NOMO-1 (cell line): ENCODE measurements around the gene LHB.

ENCODE experiments used
- DNase-seq, 2 experiments: peaks; one replicate each; lab custom pipeline; 2025; ENCODE audit not compliant: unreplicated experiment in 2 of 2; lab: John Stamatoyannopoulos, UW

LHB gene

GRCh38 chr19:49014123-49014869 is 2.6 kb downstream of the LHB start:
- DNase-seq: no peak

- DNase-seq: no peak
Measured at GRCh38 chr19:49011194-49011593, 5.7 kb downstream of the LHB start.

- no peak for DNase-seq
Measured at GRCh38 chr19:49010453-49010852, 6.4 kb downstream of the LHB start.

DNA sequence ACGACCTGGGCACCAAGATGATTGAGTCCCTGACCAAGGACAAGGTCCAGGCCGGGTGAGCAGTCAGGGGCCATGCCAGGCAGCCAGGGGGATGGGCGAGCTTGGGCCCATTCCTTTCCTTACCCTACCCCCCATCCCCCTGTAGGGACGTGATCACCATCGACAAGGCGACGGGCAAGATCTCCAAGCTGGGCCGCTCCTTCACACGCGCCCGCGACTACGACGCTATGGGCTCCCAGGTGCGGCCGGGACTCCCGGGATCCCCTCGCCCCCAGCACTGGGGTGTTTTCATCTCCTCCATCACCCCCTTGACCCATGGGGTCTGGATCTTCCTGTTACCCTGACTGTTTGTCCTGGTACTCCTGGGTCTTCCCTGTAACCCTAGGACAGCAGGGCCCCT is 7.1 kb downstream of the LHB start:
- DNase-seq: no peak

GRCh38 chr19:49006905-49007304 is 10.0 kb downstream of the LHB start:
- no peak for DNase-seq

DNA sequence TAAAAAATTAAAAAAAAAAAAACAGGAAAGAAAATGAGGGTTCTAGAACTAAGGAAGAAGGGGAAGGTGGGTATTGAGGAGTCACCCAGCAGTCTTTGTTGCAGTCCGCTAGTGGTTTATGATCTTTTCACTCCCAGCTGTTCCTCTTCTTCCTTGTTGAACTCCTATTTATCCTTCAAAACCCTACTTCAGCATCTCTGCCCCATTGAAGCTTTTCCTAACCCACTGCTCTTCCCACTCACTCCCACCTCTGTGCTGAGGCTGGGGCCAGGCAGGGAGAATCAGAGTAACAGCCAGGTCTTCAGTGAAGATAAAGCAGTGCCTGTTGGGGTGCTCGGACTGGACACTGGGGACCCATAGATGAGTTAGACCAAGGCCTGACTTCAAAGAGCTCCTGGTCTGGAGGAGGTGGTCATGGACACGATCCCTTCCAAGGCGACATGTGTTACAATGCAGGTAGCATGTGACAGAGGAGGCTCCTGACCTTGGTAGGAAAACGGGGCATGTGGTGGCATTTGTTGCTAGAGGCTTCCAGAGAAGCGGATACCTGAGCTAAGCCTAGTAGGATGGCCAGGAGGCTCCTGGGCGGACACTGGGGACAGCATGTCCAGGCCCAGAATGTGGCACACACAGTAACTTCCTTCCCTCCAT is 11.8 kb downstream of the LHB start:
- no peak for DNase-seq

GRCh38 chr19:49004133-49004532 is 12.8 kb downstream of the LHB start:
- DNase-seq: no peak

DNA sequence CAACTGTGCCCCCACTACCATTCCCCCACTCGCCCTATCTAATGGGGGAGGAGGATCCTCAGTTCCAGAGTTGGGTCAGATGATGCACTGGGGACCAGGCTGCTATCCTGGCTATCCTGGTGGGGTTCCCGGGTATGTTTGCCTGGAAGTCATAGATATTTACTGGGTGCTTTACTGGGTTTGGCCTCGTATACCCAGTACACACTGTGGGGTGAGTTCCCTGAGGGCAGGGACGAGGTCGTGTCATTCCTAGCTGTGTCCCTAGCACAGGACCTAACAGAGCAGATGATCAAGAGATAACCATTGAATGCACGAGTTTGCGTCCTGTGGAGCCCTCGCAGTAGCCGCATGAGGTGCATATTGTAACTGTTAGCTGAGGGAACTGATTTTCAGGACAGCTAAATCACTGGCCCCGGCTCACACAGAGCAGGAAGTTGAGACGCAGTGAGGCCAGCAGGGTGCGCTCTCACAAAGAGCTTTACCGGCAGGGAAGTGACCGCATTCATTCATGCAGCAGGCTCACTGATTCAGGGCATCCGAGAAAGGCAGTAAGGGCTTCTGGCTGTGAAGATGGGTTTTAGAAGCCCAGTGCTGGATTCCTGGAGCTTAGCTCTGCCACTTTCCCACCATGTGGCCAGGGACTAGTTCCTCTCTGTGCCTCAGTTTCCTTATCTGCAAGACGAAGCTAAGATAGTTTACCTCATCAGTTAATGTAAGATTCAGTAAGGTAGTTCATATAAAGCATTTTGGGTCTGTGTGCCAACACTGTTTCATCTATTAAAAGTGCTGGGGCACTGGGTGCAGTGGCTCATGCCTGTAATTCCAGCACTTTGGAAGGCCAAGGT is 17.2 kb downstream of the LHB start:
- DNase-seq: peak; percentile 41 to 60

DNA sequence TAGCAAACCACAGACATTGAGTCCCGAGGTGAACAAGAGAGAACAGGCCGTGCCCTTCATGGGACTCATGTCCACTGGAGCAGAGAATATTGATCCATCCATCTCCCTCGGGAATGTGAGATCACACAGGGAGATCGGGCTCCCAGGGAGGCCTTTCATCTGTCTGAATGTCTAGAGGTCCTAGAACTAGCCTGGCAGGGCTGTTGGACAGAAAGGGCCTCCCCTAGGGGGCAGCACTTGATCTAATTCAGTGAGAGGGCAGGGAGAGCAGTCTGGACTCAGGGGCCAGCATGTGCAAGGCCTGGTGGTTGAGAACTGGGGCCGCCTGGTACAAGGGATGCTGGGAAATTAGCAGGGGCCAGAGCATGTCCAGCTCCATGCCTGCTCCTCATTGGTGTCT is 18.9 kb downstream of the LHB start:
- no peak for DNase-seq

DNA sequence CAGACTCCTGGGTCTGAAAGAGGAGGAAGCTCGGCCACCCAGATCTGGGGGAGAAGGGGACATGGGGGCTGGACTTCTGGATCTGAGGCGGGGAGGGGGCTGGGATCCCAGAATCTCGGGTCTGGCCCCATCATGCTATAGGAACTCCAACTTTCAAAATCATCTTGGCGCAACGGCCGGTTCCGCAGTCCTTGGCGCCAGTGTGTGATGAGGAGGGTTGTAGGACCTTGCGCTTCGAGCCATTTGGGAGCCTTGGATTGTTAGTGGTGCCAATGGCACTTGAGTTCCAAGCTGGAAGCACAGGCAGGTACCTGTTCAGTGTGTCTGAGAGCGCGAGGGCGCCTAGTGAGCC is 22.9 kb downstream of the LHB start:
- peak in 1 of 2 experiments; percentile 21 for DNase-seq

GRCh38 chr19:48993175-48994034 is 23.5 kb downstream of the LHB start, which contains the start of the genes GYS1 and RUVBL2:
Gene GYS1 (minus strand): TSS chr19:48993309. CDS start chr19:48993112, 197 bp downstream.
Gene RUVBL2 (plus strand): TSS chr19:48993887. CDS start chr19:48993912, 25 bp downstream.
- DNase-seq: peak; percentile 99 to 100

DNA sequence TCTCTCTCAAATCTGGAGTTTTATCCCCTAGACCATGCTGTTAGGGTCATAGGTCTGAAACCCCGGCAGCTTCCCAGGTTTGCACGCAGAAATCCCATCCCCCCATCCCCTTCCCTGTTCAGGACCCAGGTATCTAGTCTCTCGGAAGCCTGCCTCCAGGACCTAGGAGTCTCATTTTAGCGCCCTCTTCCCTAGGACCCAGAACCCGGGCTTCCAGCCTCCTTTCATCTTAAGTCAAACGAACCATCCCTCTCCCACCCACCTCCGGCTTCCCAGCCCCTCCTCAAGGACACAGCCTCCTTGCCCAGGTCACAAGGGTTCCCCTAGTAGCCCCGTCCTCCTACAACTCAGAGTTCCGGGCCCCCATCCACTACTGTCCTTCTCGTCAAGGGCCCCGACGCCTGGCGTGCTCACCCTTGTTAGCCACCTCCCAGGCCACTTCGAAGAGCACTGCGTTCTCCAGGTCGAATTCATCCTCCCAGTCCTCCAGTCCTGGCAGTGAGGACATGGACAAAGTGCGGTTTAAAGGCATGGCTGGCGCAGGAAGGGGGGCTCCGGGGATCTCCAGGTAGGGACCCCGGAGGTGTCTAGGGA is 24.2 kb downstream of the LHB start:
- DNase-seq: no peak

DNA sequence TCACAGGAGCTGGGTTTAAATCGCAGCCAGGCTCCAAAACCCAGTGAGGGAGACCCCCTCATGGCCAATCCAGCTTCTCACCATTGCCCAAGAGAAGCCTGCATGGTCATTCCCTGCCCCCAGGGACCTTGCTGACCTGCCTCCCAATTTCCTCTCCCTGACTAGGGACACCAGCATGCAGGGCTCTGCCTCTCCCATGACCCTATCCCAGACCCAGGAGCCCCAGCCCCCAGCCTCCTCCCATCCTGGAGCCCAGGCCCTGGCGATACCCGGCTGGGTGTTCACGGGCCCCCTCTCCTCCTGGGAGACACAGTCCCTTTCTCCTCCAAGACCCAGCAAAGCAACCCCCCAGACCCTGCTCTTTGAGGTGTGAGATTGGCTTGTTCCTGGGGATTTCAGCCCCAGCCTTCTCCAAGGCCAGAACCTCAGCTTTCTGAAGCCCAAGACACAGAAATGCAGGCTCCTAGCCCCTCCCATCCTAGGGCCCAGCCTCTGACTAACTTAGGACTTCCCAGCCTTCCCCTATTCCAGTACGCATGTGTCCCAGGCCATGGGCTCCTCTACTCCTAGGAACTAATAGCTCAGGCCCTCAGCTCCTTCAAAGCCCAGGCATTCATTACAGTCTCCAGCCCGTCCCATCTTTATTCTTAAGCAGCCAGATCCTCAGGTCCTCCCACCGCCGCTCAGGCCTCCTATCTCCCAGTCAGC is 24.9 kb downstream of the LHB start:
- no peak for DNase-seq

GRCh38 chr19:48991011-48991609 is 25.8 kb downstream of the LHB start:
- DNase-seq: no peak

DNA sequence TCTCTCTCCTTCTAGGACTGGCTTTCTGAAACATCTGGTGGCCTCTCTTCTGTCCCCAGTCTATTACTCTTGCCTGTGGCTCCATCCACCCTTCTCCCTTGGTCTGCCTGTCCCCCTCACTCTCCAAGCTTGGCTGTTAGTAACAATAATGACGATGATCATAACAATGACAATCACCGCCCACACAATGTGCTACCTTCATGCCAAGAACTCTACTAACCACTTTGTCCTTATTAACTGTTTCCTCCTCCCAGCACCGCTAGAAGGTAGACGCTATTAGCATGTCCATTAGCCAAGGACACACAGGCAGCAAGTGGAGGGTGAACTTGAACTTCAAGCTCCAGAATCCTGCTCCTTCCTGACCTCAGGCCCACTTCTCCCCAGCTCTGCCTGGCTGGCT is 26.5 kb downstream of the LHB start:
- DNase-seq: no peak

DNA sequence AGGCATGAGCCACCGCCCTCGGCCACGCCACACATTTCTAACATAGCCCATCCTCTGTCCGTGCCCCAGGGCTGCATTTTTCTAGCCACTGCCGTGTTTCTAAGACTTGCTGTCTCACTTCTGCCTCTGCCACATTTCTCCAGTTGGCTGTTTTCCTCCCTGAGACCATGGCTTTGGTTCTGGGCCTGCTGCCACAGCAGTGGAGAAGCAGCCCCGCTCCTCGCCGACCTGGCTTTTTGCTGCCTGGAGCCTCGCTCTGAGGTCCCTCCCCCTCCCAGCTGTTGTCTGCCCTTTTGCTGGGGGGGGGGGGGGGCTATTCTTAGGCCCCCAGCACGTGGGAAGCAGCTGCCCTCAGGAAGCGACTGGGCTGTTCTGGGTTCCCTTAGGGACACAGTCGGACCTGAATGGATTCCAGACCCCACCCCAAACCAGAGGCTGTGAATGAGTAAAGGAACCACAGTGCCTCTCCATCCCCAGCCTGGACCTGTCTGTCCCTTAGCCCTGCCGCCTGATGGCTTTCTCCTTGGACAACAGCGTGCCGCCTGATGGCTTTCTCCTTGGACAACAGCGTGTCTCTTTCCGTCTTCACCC is 27.1 kb downstream of the LHB start:
- DNase-seq: no peak

DNA sequence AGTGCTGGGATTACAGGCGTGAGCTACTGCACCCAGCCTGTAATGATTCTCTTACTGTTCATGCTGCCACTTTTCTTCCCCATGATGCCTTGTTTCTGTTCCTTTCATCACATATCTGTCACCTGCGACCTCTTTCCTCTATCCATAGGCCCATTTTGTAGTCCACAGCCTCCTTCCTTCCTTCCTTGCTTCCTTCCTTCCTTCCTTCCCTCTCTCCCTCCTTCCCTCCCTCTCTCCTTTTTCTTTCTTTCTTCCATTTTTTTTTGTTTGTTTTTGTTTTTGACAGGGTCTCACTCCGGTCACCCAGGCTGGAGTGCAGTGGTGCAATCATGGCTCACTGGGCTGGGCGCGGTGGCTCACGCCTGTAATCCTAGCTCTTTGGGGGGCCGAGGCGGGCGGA is 28.0 kb downstream of the LHB start:
- DNase-seq: no peak

DNA sequence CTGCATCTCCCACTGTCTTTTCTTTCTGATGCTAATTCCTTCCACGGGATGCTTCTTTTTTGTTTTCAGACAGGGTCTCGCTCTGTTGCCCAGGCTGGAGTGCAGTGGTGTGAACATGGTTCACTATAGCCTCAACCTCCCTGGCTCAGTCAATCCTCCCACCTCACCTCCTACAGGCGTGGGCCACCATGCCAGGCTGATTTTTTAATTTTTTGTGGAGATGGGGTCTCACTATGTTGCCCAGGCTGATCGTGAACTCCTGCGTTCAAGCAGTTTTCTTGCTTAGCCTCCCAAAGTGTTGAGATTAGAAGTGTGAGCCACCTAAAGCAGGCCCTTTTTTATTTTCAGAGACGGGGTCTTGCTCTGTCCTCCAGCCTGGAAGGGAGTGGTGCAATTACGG is 28.6 kb downstream of the LHB start:
- DNase-seq: no peak

DNA sequence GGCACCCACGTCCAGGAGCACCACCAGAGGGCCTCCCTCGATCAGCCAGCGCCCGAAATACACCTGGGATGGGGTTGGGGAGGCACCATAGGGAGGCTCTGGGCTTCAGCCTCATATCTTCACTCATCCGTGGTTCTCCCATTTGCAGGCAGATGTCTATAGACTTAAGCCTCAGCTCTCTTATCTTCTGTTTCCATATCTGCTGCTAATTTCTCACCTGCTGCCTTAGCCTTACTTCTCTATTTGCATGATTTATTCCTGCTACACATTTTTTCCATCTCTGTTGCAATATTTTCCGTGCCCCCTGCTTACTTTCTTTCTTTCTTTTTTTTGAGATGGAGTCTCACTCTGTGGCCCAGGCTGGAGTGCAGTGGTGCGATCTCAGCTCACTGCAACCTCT is 29.6 kb downstream of the LHB start:
- DNase-seq: no peak
